WTC11 (cell line): ENCODE results near the gene ELAVL1. TPM values are rescaled to one million over a fixed set of nuclear protein-coding genes. Genes with fewer than 3 reads are reported as not detected.

Experiments
- ATAC-seq: fragments of 200-7000 bp; cut with Tn5 transposase; 2 replicates; pipeline ENCODE4 v1.10.0; 2021; ENCODE audit warnings: mild to moderate bottlenecking, moderate library complexity
- CTCF ChIA-PET: fragments of 300-600 bp; sonication (Branson Sonifier 250); formaldehyde crosslinking; loops from one replicate; lab custom pipeline; 2021; ENCODE audit warnings: antibody characterized with exemption; lab: Charles Lee
- POLR2A ChIA-PET: fragments of 350-600 bp; sonication (Branson Sonifier 250); formaldehyde crosslinking; loops from one replicate; lab custom pipeline; 2021; ENCODE audit warnings: antibody characterized with exemption; lab: Charles Lee
- DNase-seq: peaks from one replicate; pipeline ENCODE4 v3.0.0; 2021; ENCODE audit warnings: low spot score
- H3K27ac Mint-ChIP-seq: 2 replicates; pipeline ENCODE4 v1.8.0; 2021; ENCODE audit warnings: mixed read lengths
- H3K27me3 Mint-ChIP-seq: 2 replicates; pipeline ENCODE4 v1.8.0; 2021; ENCODE audit warnings: low read depth, mild to moderate bottlenecking, moderate library complexity, mixed read lengths
- H3K36me3 Mint-ChIP-seq: 2 replicates; pipeline ENCODE4 v1.8.0; 2021; ENCODE audit warnings: mixed read lengths
- H3K4me1 Mint-ChIP-seq: 2 replicates; pipeline ENCODE4 v1.8.0; 2022; ENCODE audit warnings: mixed read lengths
- H3K4me3 Mint-ChIP-seq: 2 replicates; pipeline ENCODE4 v1.8.0; 2021; ENCODE audit warnings: mild to moderate bottlenecking, moderate library complexity, mixed read lengths
- H3K9me3 Mint-ChIP-seq: 2 replicates; pipeline ENCODE4 v1.8.0; 2021; ENCODE audit warnings: mixed read lengths
- AFF4 ChIP-seq: sonication (generic); formaldehyde crosslinking; IDR thresholded peaks from 2 replicates; pipeline ENCODE4 v1.8.1; 2023; ENCODE audit warnings: mild to moderate bottlenecking, missing genetic modification reagents, borderline replicate concordance
- ATF6 ChIP-seq: sonication (generic); formaldehyde crosslinking; IDR thresholded peaks from 2 replicates; pipeline ENCODE4 v1.8.1; 2023; ENCODE audit warnings: mild to moderate bottlenecking, missing genetic modification reagents
- CREB1 ChIP-seq: sonication (generic); formaldehyde crosslinking; IDR thresholded peaks from 2 replicates; pipeline ENCODE4 v1.8.0; 2023; ENCODE audit warnings: mild to moderate bottlenecking, missing genetic modification reagents
- CTCF ChIP-seq: fragments of 200-600 bp; IDR thresholded peaks from 2 replicates; pipeline ENCODE4 v1.8.0; 2022; ENCODE audit warnings: antibody characterized with exemption
- FOXP4 ChIP-seq: sonication (generic); formaldehyde crosslinking; IDR thresholded peaks from 2 replicates; pipeline ENCODE4 v1.8.0; 2022; ENCODE audit warnings: mild to moderate bottlenecking, missing genetic modification reagents
- MAX ChIP-seq: sonication (generic); formaldehyde crosslinking; IDR thresholded peaks from 2 replicates; pipeline ENCODE4 v1.8.0; 2022; ENCODE audit warnings: mild to moderate bottlenecking, missing genetic modification reagents
- MYBL2 ChIP-seq: sonication (generic); formaldehyde crosslinking; IDR thresholded peaks from 2 replicates; pipeline ENCODE4 v1.8.1; 2023; ENCODE audit warnings: mild to moderate bottlenecking, moderate library complexity, missing genetic modification reagents
- RORB ChIP-seq: fragments of 250-450 bp; sonication (Bioruptor Pico); IDR thresholded peaks from 2 replicates; pipeline ENCODE4 v1.9.0; 2021; ENCODE audit warnings: mild to moderate bottlenecking
- SP1 ChIP-seq: sonication (generic); formaldehyde crosslinking; conservative IDR thresholded peaks from 2 replicates; pipeline ENCODE4 v1.8.1; 2022; ENCODE audit warnings: missing genetic modification reagents
- TEAD1 ChIP-seq: sonication (generic); formaldehyde crosslinking; IDR thresholded peaks from 2 replicates; pipeline ENCODE4 v1.8.0; 2022; ENCODE audit warnings: mild to moderate bottlenecking, missing genetic modification reagents
- ZBTB21 ChIP-seq: sonication (generic); formaldehyde crosslinking; IDR thresholded peaks from 2 replicates; pipeline ENCODE4 v1.8.1; 2023; ENCODE audit warnings: mild to moderate bottlenecking, missing genetic modification reagents, borderline replicate concordance
- ZBTB43 ChIP-seq: sonication (generic); formaldehyde crosslinking; IDR thresholded peaks from 2 replicates; pipeline ENCODE4 v1.8.1; 2023; ENCODE audit warnings: mild to moderate bottlenecking, missing genetic modification reagents
- ZNF232 ChIP-seq: sonication (generic); formaldehyde crosslinking; IDR thresholded peaks from 2 replicates; pipeline ENCODE4 v1.8.0; 2022; ENCODE audit warnings: mild to moderate bottlenecking, missing genetic modification reagents
- ZNF416 ChIP-seq: fragments of 250-450 bp; sonication (Bioruptor Pico); IDR thresholded peaks from 2 replicates; pipeline ENCODE4 v1.9.0; 2021; ENCODE audit warnings: mild to moderate bottlenecking, inconsistent platforms
- ZNF425 ChIP-seq: fragments of 250-450 bp; sonication (Bioruptor Pico); conservative IDR thresholded peaks from 2 replicates; pipeline ENCODE4 v1.9.0; 2021; ENCODE audit warnings: mild to moderate bottlenecking
- total RNA-seq: library from RNA; stranded (reverse); gene quantifications from 3 replicates; pipeline ENCODE4 v1.2.3, GENCODE V29; 2021

ELAVL1 gene
- total RNA-seq, 1 experiment from 2014 or later, result 160 TPM

GRCh38 chr19:7944177-7944761, 61.2 kb downstream of the ELAVL1 start:
- POLR2A ChIA-PET, result interaction anchor here (0.5 to 2.1 kb wide), 19 partner anchors 9 to 551 kb away, joined by 3 to 13 read pairs (median 4); partner anchors contain the start of genes CTXN1, ELAVL1 and SNAPC2
- no peaks in the 10 kb centered on the region for H3K9me3 Mint-ChIP-seq
- ATAC-seq (peak; percentile 32), DNase-seq (peak; percentile 87)
- TF ChIP-seq AFF4 (CRISPR knock-in tag) (no peak), RORB (CRISPR knock-in tag) (0 out of 2 replicates have a peak, but pooled peaks have one; percentile 48), ZNF425 (CRISPR knock-in tag) (no peak), CTCF (peak; percentile 82), MAX (CRISPR knock-in tag) (no peak), SP1 (CRISPR knock-in tag) (no peak)
- CTCF ChIA-PET, result interaction anchor here (0.6 to 4.5 kb wide), 58 partner anchors 8 to 624 kb away, joined by 3 to 90 read pairs (median 5); partner anchors contain the start of genes CERS4, CTXN1, ELAVL1 and FBN3
- peaks cover 8% of the 10 kb centered on the region; the same call in 1 of the 2 replicates for H3K4me1 Mint-ChIP-seq
- peaks cover 2% of the 10 kb centered on the region; the same call in 1 of the 2 replicates for H3K27me3 Mint-ChIP-seq
- peak overlapping the region; percentile 99 for H3K27ac Mint-ChIP-seq
- peak overlapping the region; percentile 88 for H3K4me3 Mint-ChIP-seq
- peaks cover 23% of the 10 kb centered on the region for H3K36me3 Mint-ChIP-seq

- peak within 1 kb of the TSS; percentile 99 for H3K27ac Mint-ChIP-seq
- H3K4me1 Mint-ChIP-seq, result peaks cover 8% of the 10 kb centered on the region; the same call in 1 of the 2 replicates
- H3K4me3 Mint-ChIP-seq, result peak within 1 kb of the TSS; percentile 88
- ATAC-seq (peak; percentile 99), DNase-seq (peak; percentile 99)
- H3K9me3 Mint-ChIP-seq, result no peaks in the 10 kb centered on the region
- ChIA-PET POLR2A (interaction anchor here (0.5 to 2.1 kb wide), 21 partner anchors 10 to 551 kb away, joined by 3 to 13 read pairs (median 4); partner anchors contain the start of genes CTXN1, ELAVL1 and SNAPC2), CTCF (interaction anchor here (0.6 to 4.5 kb wide), 56 partner anchors 8 to 623 kb away, joined by 3 to 90 read pairs (median 5); partner anchors contain the start of genes CERS4, CTXN1, ELAVL1 and MAP2K7)
- H3K27me3 Mint-ChIP-seq, result peaks cover 2% of the 10 kb centered on the region; the same call in 1 of the 2 replicates
- peaks cover 25% of the 10 kb centered on the region for H3K36me3 Mint-ChIP-seq
- TF ChIP-seq MAX (CRISPR knock-in tag), result peak; percentile 95
- peak; percentile 33; the same call in 1 of the 2 replicates for TF ChIP-seq ZNF232 (CRISPR knock-in tag)
- TF ChIP-seq ATF6, result no peak
- peak; percentile 67; the same call in 1 of the 2 replicates for TF ChIP-seq CREB1 (CRISPR knock-in tag)
- peak; percentile 4; the same call in 1 of the 2 replicates for TF ChIP-seq ZNF416
- TF ChIP-seq MYBL2, result peak; percentile 80
- TF ChIP-seq TEAD1 (CRISPR knock-in tag), result no peak
- TF ChIP-seq ZBTB43 (CRISPR knock-in tag), result 0 out of 2 replicates have a peak, but pooled peaks have one; percentile 36
- peak; percentile 22; the same call in 1 of the 2 replicates for TF ChIP-seq FOXP4 (CRISPR knock-in tag)
- TF ChIP-seq ZBTB21, result peak; percentile 36; the same call in 1 of the 2 replicates
Measured at GRCh38 chr19:7943444-7944176, 61.8 kb downstream of the ELAVL1 start, which contains the start of gene TIMM44. Gene TIMM44 (minus strand): TSS chr19:7943666. CDS start chr19:7943651, 15 bp downstream.
